NCI-H146 (cell line): Measurements from ENCODE around the gene CPXM2.

Experiments used
- DNase-seq: peaks from one replicate; lab custom pipeline; 2025; lab: John Stamatoyannopoulos, UW

CPXM2 gene

GRCh38 chr10:123869020-123869414 lies 22.6 kb downstream of the CPXM2 start:
- no peak for DNase-seq

GRCh38 chr10:123868038-123869019 lies 23.3 kb downstream of the CPXM2 start:
- no peak for DNase-seq

GRCh38 chr10:123865880-123866279 lies 25.7 kb downstream of the CPXM2 start:
- DNase-seq: no peak

- no peak for DNase-seq
Measured at GRCh38 chr10:123865350-123865749, 26.3 kb downstream of the CPXM2 start.

GRCh38 chr10:123864923-123865322 lies 26.7 kb downstream of the CPXM2 start:
- DNase-seq: no peak

- no peak for DNase-seq
Measured at GRCh38 chr10:123863721-123864482, 27.7 kb downstream of the CPXM2 start.

- no peak for DNase-seq
Measured at GRCh38 chr10:123863183-123863575, 28.4 kb downstream of the CPXM2 start.

- no peak for DNase-seq
Measured at GRCh38 chr10:123862421-123863182, 29.0 kb downstream of the CPXM2 start.

GRCh38 chr10:123860856-123861255 lies 30.8 kb downstream of the CPXM2 start:
- DNase-seq: no peak

- no peak for DNase-seq
Measured at GRCh38 chr10:123860209-123860608, 31.4 kb downstream of the CPXM2 start.

GRCh38 chr10:123859653-123860050 lies 32.0 kb downstream of the CPXM2 start:
- DNase-seq: no peak

GRCh38 chr10:123858907-123859652 lies 32.5 kb downstream of the CPXM2 start:
- DNase-seq: no peak

GRCh38 chr10:123858077-123858681 lies 33.4 kb downstream of the CPXM2 start:
- DNase-seq: no peak

GRCh38 chr10:123857616-123858015 lies 34.0 kb downstream of the CPXM2 start:
- DNase-seq: no peak

- no peak for DNase-seq
Measured at GRCh38 chr10:123855008-123855684, 36.5 kb downstream of the CPXM2 start.

- DNase-seq: no peak
Measured at GRCh38 chr10:123854498-123854897, 37.1 kb downstream of the CPXM2 start.

GRCh38 chr10:123854003-123854402 lies 37.6 kb downstream of the CPXM2 start:
- DNase-seq: no peak

GRCh38 chr10:123852411-123852951 lies 39.1 kb downstream of the CPXM2 start:
- no peak for DNase-seq

- no peak for DNase-seq
Measured at GRCh38 chr10:123848564-123849457, 42.8 kb downstream of the CPXM2 start.
